ENCODE data around the gene LGALS3BP. TPM values are rescaled to one million over a fixed set of nuclear protein-coding genes. Genes with fewer than 3 reads are reported as not detected.
"Not testable (repeated sequence)": the region's sequence is repeated elsewhere in the genome, so short reads cannot be mapped to it uniquely, and the experiment has no call there.

The LGALS3BP gene
- total and polyA plus RNA-seq, 7 experiments from 2014 or later: 44.7 to 267 (median 69.1) TPM

GRCh38 chr17:78966910-78967600 is 12.7 kb downstream of the LGALS3BP start:
- intact Hi-C loops (cut with micrococcal nuclease): no loop called here
- Histone ChIP-seq H3K4me3 (ENCODE audit: low read length) (no peak overlapping the region), H3K9me3 (ENCODE audit: control insufficient read depth in 2 of 3, low read length in 3 of 3) (no peaks in the 10 kb centered on the region), H3K27ac (ENCODE audit: low read depth, low read length) (no peak overlapping the region), H3K4me1 (ENCODE audit: control insufficient read depth in 2 of 2, insufficient read depth in 2 of 2, low read length in 2 of 2) (peaks cover 0 to 6% of the 10 kb centered on the region in 2 donors), H3K27me3 (ENCODE audit: control insufficient read depth in 2 of 2, insufficient read depth in 2 of 2, low read length in 2 of 2) (no peaks in the 10 kb centered on the region), H3K36me3 (ENCODE audit: control insufficient read depth in 2 of 3, insufficient read depth in 3 of 3, low read length in 3 of 3) (peaks cover 0 to 14% (median 0%) of the 10 kb centered on the region in 3 experiments)
- POLR2A ChIA-PET: no interaction called here
- H3K9me3 Mint-ChIP-seq: no peaks in the 10 kb centered on the region
- no peak overlapping the region for H3K27ac Mint-ChIP-seq
- H3K4me1 Mint-ChIP-seq: peaks cover 5 to 11% (median 8%) of the 10 kb centered on the region in 7 donors
- H3K4me3 Mint-ChIP-seq: no peak overlapping the region
- H3K27me3 Mint-ChIP-seq: no peaks in the 10 kb centered on the region
- CTCF ChIA-PET: no interaction called here
- ATAC-seq (no peak), DNase-seq (no peak)
- H3K36me3 Mint-ChIP-seq: peaks cover 0 to 13% (median 0%) of the 10 kb centered on the region in 5 donors

- ChIA-PET CTCF (no interaction called here), POLR2A (no interaction called here)
- H3K27me3 ChIP-seq (ENCODE audit: control insufficient read depth in 2 of 2, insufficient read depth in 2 of 2, low read length in 2 of 2): no peaks in the 10 kb centered on the region
- no peaks in the 10 kb centered on the region for H3K9me3 ChIP-seq (ENCODE audit: control insufficient read depth in 2 of 3, low read length in 3 of 3)
- no peak for DNase-seq
- H3K36me3 Mint-ChIP-seq: peaks cover 0 to 10% (median 0%) of the 10 kb centered on the region in 5 donors
- no peak for ATAC-seq
- no peaks in the 10 kb centered on the region for H3K27me3 Mint-ChIP-seq
- H3K36me3 ChIP-seq (ENCODE audit: control insufficient read depth in 2 of 3, insufficient read depth in 3 of 3, low read length in 3 of 3): peaks cover 0 to 9% (median 0%) of the 10 kb centered on the region in 3 experiments
- intact Hi-C loops (cut with micrococcal nuclease): no loop called here
- H3K4me3 Mint-ChIP-seq: no peak overlapping the region
- peaks cover 0 to 6% of the 10 kb centered on the region in 2 donors for H3K4me1 ChIP-seq (ENCODE audit: control insufficient read depth in 2 of 2, insufficient read depth in 2 of 2, low read length in 2 of 2)
- H3K4me3 ChIP-seq (ENCODE audit: low read length): no peak overlapping the region
- H3K27ac ChIP-seq (ENCODE audit: low read depth, low read length): no peak overlapping the region
- peaks cover 3 to 8% (median 5%) of the 10 kb centered on the region in 7 donors for H3K4me1 Mint-ChIP-seq
- peak overlapping the region in 1 of 9 donors; percentile 38 for H3K27ac Mint-ChIP-seq
- no peaks in the 10 kb centered on the region for H3K9me3 Mint-ChIP-seq
Observed at GRCh38 chr17:78966123-78966813, 13.5 kb downstream of the LGALS3BP start.

GRCh38 chr17:78965491-78965924 is 14.2 kb downstream of the LGALS3BP start:
- H3K9me3 Mint-ChIP-seq: no peaks in the 10 kb centered on the region
- H3K27ac Mint-ChIP-seq: peak overlapping the region in 2 of 9 donors; percentile 21 to 51
- H3K27ac ChIP-seq (ENCODE audit: low read depth, low read length): no peak overlapping the region
- H3K4me1 ChIP-seq (ENCODE audit: control insufficient read depth in 2 of 2, insufficient read depth in 2 of 2, low read length in 2 of 2): no peaks in the 10 kb centered on the region
- H3K36me3 Mint-ChIP-seq: peaks cover 0 to 8% (median 0%) of the 10 kb centered on the region in 5 donors
- no peak overlapping the region for H3K4me3 ChIP-seq (ENCODE audit: low read length)
- peaks cover 0 to 9% (median 0%) of the 10 kb centered on the region in 3 experiments for H3K36me3 ChIP-seq (ENCODE audit: control insufficient read depth in 2 of 3, insufficient read depth in 3 of 3, low read length in 3 of 3)
- H3K4me1 Mint-ChIP-seq: peaks cover 0 to 3% (median 0%) of the 10 kb centered on the region in 7 donors
- intact Hi-C loops (cut with micrococcal nuclease): no loop called here
- H3K27me3 ChIP-seq (ENCODE audit: control insufficient read depth in 2 of 2, insufficient read depth in 2 of 2, low read length in 2 of 2): no peaks in the 10 kb centered on the region
- no peaks in the 10 kb centered on the region for H3K9me3 ChIP-seq (ENCODE audit: control insufficient read depth in 2 of 3, low read length in 3 of 3)
- ChIA-PET CTCF (interaction anchor here (1.2 kb wide), 1 partner anchor 72 kb away, joined by 5 read pairs; no protein-coding TSS in a partner anchor), POLR2A (no interaction called here)
- no peak overlapping the region for H3K4me3 Mint-ChIP-seq
- DNase-seq (no peak), ATAC-seq (no peak)
- no peaks in the 10 kb centered on the region for H3K27me3 Mint-ChIP-seq

- POLR2A ChIA-PET: no interaction called here
- Histone ChIP-seq H3K4me1 (ENCODE audit: control insufficient read depth in 2 of 2, insufficient read depth in 2 of 2, low read length in 2 of 2) (no peaks in the 10 kb centered on the region), H3K4me3 (ENCODE audit: low read length) (no peak overlapping the region), H3K27ac (ENCODE audit: low read depth, low read length) (no peak overlapping the region), H3K36me3 (ENCODE audit: control insufficient read depth in 2 of 3, insufficient read depth in 3 of 3, low read length in 3 of 3) (peaks cover 0 to under 1% (median 0%) of the 10 kb centered on the region in 3 experiments), H3K9me3 (ENCODE audit: control insufficient read depth in 2 of 3, low read length in 3 of 3) (no peaks in the 10 kb centered on the region), H3K27me3 (ENCODE audit: control insufficient read depth in 2 of 2, insufficient read depth in 2 of 2, low read length in 2 of 2) (no peaks in the 10 kb centered on the region)
- intact Hi-C loops (cut with micrococcal nuclease): no loop called here
- CTCF ChIA-PET: interaction anchor here (1.6 kb wide), 1 partner anchor 8 kb away, joined by 6 read pairs; no protein-coding TSS in a partner anchor
- peaks cover 0 to 8% (median 0%) of the 10 kb centered on the region in 5 donors for H3K36me3 Mint-ChIP-seq
- peaks cover 0 to 2% (median 0%) of the 10 kb centered on the region in 11 donors for H3K9me3 Mint-ChIP-seq
- no peak overlapping the region for H3K4me3 Mint-ChIP-seq
- H3K27ac Mint-ChIP-seq: no peak overlapping the region
- H3K4me1 Mint-ChIP-seq: no peaks in the 10 kb centered on the region
- DNase-seq (no peak), ATAC-seq (no peak)
- peaks cover 0 to 3% (median 0%) of the 10 kb centered on the region in 5 donors for H3K27me3 Mint-ChIP-seq
Observed at GRCh38 chr17:78963378-78963777, 16.3 kb downstream of the LGALS3BP start.

- H3K27me3 Mint-ChIP-seq; H3K4me1 Mint-ChIP-seq; POLR2A ChIA-PET; H3K9me3 Mint-ChIP-seq; H3K27me3 ChIP-seq (ENCODE audit: control insufficient read depth in 2 of 2, insufficient read depth in 2 of 2, low read length in 2 of 2); H3K36me3 Mint-ChIP-seq; H3K27ac Mint-ChIP-seq; H3K4me3 ChIP-seq (ENCODE audit: low read length); H3K4me3 Mint-ChIP-seq; H3K4me1 ChIP-seq (ENCODE audit: control insufficient read depth in 2 of 2, insufficient read depth in 2 of 2, low read length in 2 of 2); DNase-seq; intact Hi-C loops (cut with micrococcal nuclease); H3K27ac ChIP-seq (ENCODE audit: low read depth, low read length); ATAC-seq; H3K9me3 ChIP-seq (ENCODE audit: control insufficient read depth in 2 of 3, low read length in 3 of 3); H3K36me3 ChIP-seq (ENCODE audit: control insufficient read depth in 2 of 3, insufficient read depth in 3 of 3, low read length in 3 of 3): not testable (repeated sequence)
- CTCF ChIA-PET: interaction anchor here (1.6 kb wide), 1 partner anchor 8 kb away, joined by 6 read pairs; no protein-coding TSS in a partner anchor
Observed at GRCh38 chr17:78962984-78963348, 16.8 kb downstream of the LGALS3BP start.

- Histone ChIP-seq H3K27me3 (ENCODE audit: control insufficient read depth in 2 of 2, insufficient read depth in 2 of 2, low read length in 2 of 2) (no peaks in the 10 kb centered on the region), H3K27ac (ENCODE audit: low read depth, low read length) (no peak overlapping the region), H3K4me3 (ENCODE audit: low read length) (no peak overlapping the region), H3K36me3 (ENCODE audit: control insufficient read depth in 2 of 3, insufficient read depth in 3 of 3, low read length in 3 of 3) (no peaks in the 10 kb centered on the region), H3K4me1 (ENCODE audit: control insufficient read depth in 2 of 2, insufficient read depth in 2 of 2, low read length in 2 of 2) (no peaks in the 10 kb centered on the region), H3K9me3 (ENCODE audit: control insufficient read depth in 2 of 3, low read length in 3 of 3) (no peaks in the 10 kb centered on the region)
- Mint-ChIP-seq H3K9me3 (peaks cover 0 to 2% (median 0%) of the 10 kb centered on the region in 11 donors), H3K36me3 (peaks cover 0 to 4% (median 0%) of the 10 kb centered on the region in 5 donors), H3K27ac (no peak overlapping the region), H3K4me3 (no peak overlapping the region), H3K27me3 (peaks cover 0 to 3% (median 0%) of the 10 kb centered on the region in 5 donors), H3K4me1 (no peaks in the 10 kb centered on the region)
- intact Hi-C loops (cut with micrococcal nuclease): no loop called here
- ChIA-PET CTCF (interaction anchor here (1.6 kb wide), 1 partner anchor 9 kb away, joined by 6 read pairs; no protein-coding TSS in a partner anchor), POLR2A (no interaction called here)
- DNase-seq (no peak), ATAC-seq (no peak)
Observed at GRCh38 chr17:78962345-78962983, 17.3 kb downstream of the LGALS3BP start.
